Suprapubic skin (tissue), 4 donors: ENCODE measurements around the gene GRM7.

Experiments used
- EP300 ChIP-seq: sonication (generic); formaldehyde crosslinking; IDR thresholded peaks from one replicate; pipeline ENCODE4 v1.6.1; 2017; ENCODE audit warnings: antibody characterized with exemption
- POLR2A ChIP-seq, 2 donors: fragments of 450-650 bp; IDR thresholded peaks; one replicate each; pipeline ENCODE4 v1.6.1; 2017; ENCODE audit warnings: antibody characterized with exemption in 2 of 2, mild to moderate bottlenecking in 2 of 2, moderate library complexity in 2 of 2
- POLR2AphosphoS5 ChIP-seq, 3 donors: sonication (generic); formaldehyde crosslinking; IDR thresholded peaks; one replicate each; pipeline ENCODE4 v1.6.1; 2017; ENCODE audit warnings: antibody characterized with exemption in 3 of 3
- TF ChIP-seq, protein P1 (sequence below), 2 donors: fragments of 200-600 bp in 1 of 2; fragments of 450-650 bp in 1 of 2; sonication (generic) in 1 of 2; IDR thresholded peaks; one replicate each; pipeline ENCODE4 v1.5.1; 2016 to 2019; ENCODE audit warnings: antibody characterized with exemption in 2 of 2, mild to moderate bottlenecking in 1 of 2, moderate library complexity in 1 of 2

DNA sequence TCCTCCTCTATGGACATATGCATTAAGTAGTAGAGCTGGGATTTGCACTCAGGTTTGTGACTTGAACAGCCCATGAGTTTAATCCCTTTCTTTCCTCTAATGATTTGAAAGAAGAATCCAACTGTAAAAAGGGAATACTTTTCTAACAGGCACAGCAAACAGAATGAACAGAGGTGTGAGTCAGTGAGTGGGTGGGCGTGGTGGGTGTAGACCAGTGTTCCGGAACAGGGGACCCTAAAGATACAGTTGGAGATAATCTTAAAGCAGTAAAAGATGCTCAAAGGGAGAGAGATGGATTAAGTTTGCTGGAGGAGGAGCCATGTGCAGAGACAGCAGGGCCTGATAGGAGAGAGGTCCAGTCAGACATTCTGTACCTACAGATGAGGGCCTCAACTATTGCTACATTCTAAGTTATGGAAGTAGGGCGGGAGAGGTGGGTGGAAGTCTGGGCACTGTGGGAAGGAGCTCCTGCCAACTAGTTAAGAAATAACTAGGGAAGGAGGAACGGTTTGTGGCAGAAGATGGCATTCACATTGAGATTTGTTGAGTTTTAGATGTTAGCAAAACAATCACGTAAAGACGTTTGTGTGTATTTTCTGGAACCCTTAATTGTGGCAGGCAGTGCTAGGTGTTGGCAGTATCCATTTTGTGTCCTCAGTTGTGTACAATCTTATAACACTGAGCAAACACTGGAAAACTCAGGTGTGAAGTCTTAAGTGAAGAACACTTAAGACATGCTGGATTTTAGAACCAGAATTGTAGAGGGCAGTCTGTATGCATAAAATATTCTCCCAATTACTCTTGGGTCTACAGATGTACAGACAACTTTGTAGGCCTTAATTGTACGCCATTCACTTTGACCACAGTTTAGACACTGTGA, 511.0 kb downstream of the GRM7 start:
- TF ChIP-seq, protein P1, sequence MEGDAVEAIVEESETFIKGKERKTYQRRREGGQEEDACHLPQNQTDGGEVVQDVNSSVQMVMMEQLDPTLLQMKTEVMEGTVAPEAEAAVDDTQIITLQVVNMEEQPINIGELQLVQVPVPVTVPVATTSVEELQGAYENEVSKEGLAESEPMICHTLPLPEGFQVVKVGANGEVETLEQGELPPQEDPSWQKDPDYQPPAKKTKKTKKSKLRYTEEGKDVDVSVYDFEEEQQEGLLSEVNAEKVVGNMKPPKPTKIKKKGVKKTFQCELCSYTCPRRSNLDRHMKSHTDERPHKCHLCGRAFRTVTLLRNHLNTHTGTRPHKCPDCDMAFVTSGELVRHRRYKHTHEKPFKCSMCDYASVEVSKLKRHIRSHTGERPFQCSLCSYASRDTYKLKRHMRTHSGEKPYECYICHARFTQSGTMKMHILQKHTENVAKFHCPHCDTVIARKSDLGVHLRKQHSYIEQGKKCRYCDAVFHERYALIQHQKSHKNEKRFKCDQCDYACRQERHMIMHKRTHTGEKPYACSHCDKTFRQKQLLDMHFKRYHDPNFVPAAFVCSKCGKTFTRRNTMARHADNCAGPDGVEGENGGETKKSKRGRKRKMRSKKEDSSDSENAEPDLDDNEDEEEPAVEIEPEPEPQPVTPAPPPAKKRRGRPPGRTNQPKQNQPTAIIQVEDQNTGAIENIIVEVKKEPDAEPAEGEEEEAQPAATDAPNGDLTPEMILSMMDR (IDR thresholded peaks at IDR 0.05), result no peak
- TF ChIP-seq POLR2A (IDR thresholded peaks at IDR 0.05) (no peak), POLR2AphosphoS5 (IDR thresholded peaks at IDR 0.05) (no peak), EP300 (no peak)
